HTR-8/SVneo (cell line): Measurements from ENCODE around the gene SBNO2.
A peak's percentile ranks its signal among the peaks of the same experiment; 100 is the strongest.
"Not testable (repeated sequence)": the region's sequence is repeated elsewhere in the genome, so short reads cannot be mapped to it uniquely, and the experiment has no call there.

Source experiments
- DNase-seq: peaks from one replicate; pipeline ENCODE4 v3.0.0; 2011; ENCODE audit warnings: low spot score, mixed read lengths; ENCODE audit not compliant: insufficient read length
- FAIRE-seq: peaks from 2 replicates; lab custom pipeline; 2011; peaks lifted over from hg19 to GRCh38; lab: Jason Lieb, UNC

Gene SBNO2

GRCh38 chr19:1211494-1212234, 37.6 kb upstream of the SBNO2 start:
- DNase-seq (no peak), FAIRE-seq (no peak)

- no peak for FAIRE-seq
- no peak for DNase-seq
Measured at GRCh38 chr19:1210227-1210538, 36.1 kb upstream of the SBNO2 start.

- FAIRE-seq, DNase-seq: not testable (repeated sequence)
Measured at GRCh38 chr19:1208830-1209229, 34.8 kb upstream of the SBNO2 start.

GRCh38 chr19:1206864-1207450, 32.9 kb upstream of the SBNO2 start:
- DNase-seq = no peak
- FAIRE-seq = no peak

- DNase-seq (no peak), FAIRE-seq (no peak)
Measured at GRCh38 chr19:1206150-1206863, 32.2 kb upstream of the SBNO2 start.

- FAIRE-seq (peak; percentile 91), DNase-seq (peak; percentile 97)
Measured at GRCh38 chr19:1205114-1206099, 31.3 kb upstream of the SBNO2 start, which contains the start of gene STK11. TSS of gene STK11 (plus strand) at chr19:1205778. CDS start at chr19:1206914, 1,136 bp downstream.

- FAIRE-seq, DNase-seq: not testable (repeated sequence)
Measured at GRCh38 chr19:1200614-1201013, 26.5 kb upstream of the SBNO2 start.

GRCh38 chr19:1199531-1199930, 25.5 kb upstream of the SBNO2 start:
- no peak for DNase-seq
- no peak for FAIRE-seq

GRCh38 chr19:1189419-1189818, 15.4 kb upstream of the SBNO2 start:
- no peak for FAIRE-seq
- DNase-seq = no peak

GRCh38 chr19:1183543-1184172, 9.6 kb upstream of the SBNO2 start:
- FAIRE-seq (no peak), DNase-seq (peak; percentile 76)

GRCh38 chr19:1182727-1183126, 8.7 kb upstream of the SBNO2 start:
- FAIRE-seq (no peak), DNase-seq (no peak)

- DNase-seq (no peak), FAIRE-seq (no peak)
Measured at GRCh38 chr19:1182068-1182467, 8.0 kb upstream of the SBNO2 start.

- no peak for FAIRE-seq
- DNase-seq = no peak
Measured at GRCh38 chr19:1181606-1182005, 7.5 kb upstream of the SBNO2 start.

- peak; percentile 83 for FAIRE-seq
- DNase-seq = peak; percentile 74
Measured at GRCh38 chr19:1177322-1178114, 3.5 kb upstream of the SBNO2 start.

- DNase-seq = no peak
- FAIRE-seq = no peak
Measured at GRCh38 chr19:1173159-1173844, 766 bp downstream of the SBNO2 start.

- FAIRE-seq = peak; percentile 71
- no peak for DNase-seq
Measured at GRCh38 chr19:1172353-1173158, 1.5 kb downstream of the SBNO2 start.

GRCh38 chr19:1171755-1172352, 2.2 kb downstream of the SBNO2 start:
- FAIRE-seq (no peak), DNase-seq (no peak)
